HepG2 (cell line): Measurements from ENCODE around the gene UBP1. TPM values are rescaled to one million over a fixed set of nuclear protein-coding genes. Genes with fewer than 3 reads are reported as not detected.

Experiments
- AGO1 ChIP-seq: fragments of 200-400 bp; formaldehyde crosslinking; IDR thresholded peaks from 2 replicates; pipeline ENCODE4 v1.6.1; 2017; ENCODE audit warnings: mild to moderate bottlenecking, low read depth, low read length, moderate library complexity; ENCODE audit not compliant: poor library complexity, severe bottlenecking
- CBX1 ChIP-seq: IDR thresholded peaks from one replicate; pipeline ENCODE4 v1.6.1; 2016; ENCODE audit warnings: antibody characterized with exemption, low read depth
- ESRRA ChIP-seq: sonication (generic); formaldehyde crosslinking; IDR thresholded peaks from 2 replicates; pipeline ENCODE4 v1.5.1; 2020; ENCODE audit warnings: mild to moderate bottlenecking, low read depth, missing genetic modification reagents
- HIVEP1 ChIP-seq: sonication (generic); formaldehyde crosslinking; IDR thresholded peaks from 2 replicates; pipeline ENCODE4 v1.4.0; 2020; ENCODE audit warnings: mild to moderate bottlenecking, missing genetic modification reagents
- HMG20B ChIP-seq: conservative IDR thresholded peaks from 2 replicates; pipeline ENCODE4 v1.6.1; 2016; ENCODE audit warnings: missing genetic modification reagents, missing compliant biosample characterization
- KAT7 ChIP-seq: IDR thresholded peaks from 2 replicates; pipeline ENCODE4 v1.6.1; 2018; ENCODE audit warnings: borderline replicate concordance, missing compliant biosample characterization
- KDM1A ChIP-seq: IDR thresholded peaks from 2 replicates; pipeline ENCODE4 v1.6.1; 2016; ENCODE audit warnings: missing compliant biosample characterization
- MXI1 ChIP-seq: IDR thresholded peaks from 3 replicates; pipeline ENCODE4 v1.6.1; 2012; ENCODE audit warnings: low read depth, low read length, inconsistent platforms, borderline replicate concordance
- RELA ChIP-seq: sonication (generic); formaldehyde crosslinking; IDR thresholded peaks from 2 replicates; pipeline ENCODE4 v1.4.0; 2020; ENCODE audit warnings: missing genetic modification reagents
- SALL1 ChIP-seq: sonication (generic); formaldehyde crosslinking; IDR thresholded peaks from 2 replicates; pipeline ENCODE4 v1.8.0; 2022; ENCODE audit warnings: mild to moderate bottlenecking, missing genetic modification reagents
- SMAD1 ChIP-seq: sonication (generic); formaldehyde crosslinking; IDR thresholded peaks from 2 replicates; pipeline ENCODE4 v1.4.0; 2020; ENCODE audit warnings: missing genetic modification reagents, low read depth, mild to moderate bottlenecking, borderline replicate concordance
- ZKSCAN5 ChIP-seq: sonication (generic); formaldehyde crosslinking; IDR thresholded peaks from 2 replicates; pipeline ENCODE4 v1.5.1; 2020; ENCODE audit warnings: mild to moderate bottlenecking, missing genetic modification reagents
- ZMAT3 ChIP-seq: sonication (generic); formaldehyde crosslinking; conservative IDR thresholded peaks from 2 replicates; pipeline ENCODE4 v1.7.0; 2021; ENCODE audit warnings: missing genetic modification reagents
- ZNF143 ChIP-seq: sonication (generic); formaldehyde crosslinking; IDR thresholded peaks from 2 replicates; pipeline ENCODE4 v1.4.0; 2020; ENCODE audit warnings: missing genetic modification reagents
- ZNF326 ChIP-seq: sonication (generic); formaldehyde crosslinking; IDR thresholded peaks from 2 replicates; pipeline ENCODE4 v1.4.0; 2020; ENCODE audit warnings: missing genetic modification reagents, borderline replicate concordance
- ZNF549 ChIP-seq: sonication (generic); formaldehyde crosslinking; IDR thresholded peaks from 2 replicates; pipeline ENCODE4 v1.5.0; 2020; ENCODE audit warnings: missing genetic modification reagents
- ZNF572 ChIP-seq: sonication (generic); formaldehyde crosslinking; IDR thresholded peaks from 2 replicates; pipeline ENCODE4 v1.5.1; 2020; ENCODE audit warnings: mild to moderate bottlenecking, missing genetic modification reagents
- ZNF605 ChIP-seq: sonication (generic); formaldehyde crosslinking; IDR thresholded peaks from 2 replicates; pipeline ENCODE4 v1.8.0; 2022; ENCODE audit warnings: mild to moderate bottlenecking, missing genetic modification reagents
- ZNF782 ChIP-seq: sonication (generic); formaldehyde crosslinking; IDR thresholded peaks from 2 replicates; pipeline ENCODE4 v1.4.0; 2020; ENCODE audit warnings: missing genetic modification reagents, mild to moderate bottlenecking, borderline replicate concordance
- ZSCAN9 ChIP-seq: IDR thresholded peaks from 2 replicates; pipeline ENCODE4 v1.6.1; 2016; ENCODE audit warnings: borderline replicate concordance
- polyA plus RNA-seq, 8 experiments: library from polyadenylated mRNA; depleted of rRNA in 3 of 8; stranded (reverse) in 7 of 8; unstranded in 1 of 8; fragments of >200 nt; fragmentation: Illumina TruSeq in 4 of 8; extraction: Trizol in 4 of 8; gene quantifications; 2 replicates each; pipeline versions ENCODE4 v1.2.1 to v1.2.3, GENCODE V29; 2011 to 2016; ENCODE audit warnings: low read depth in 4 of 8, missing spikeins in 1 of 8, mixed read lengths in 1 of 8; ENCODE audit not compliant: insufficient read depth in 1 of 8
- total RNA-seq, 5 experiments: library from RNA; depleted of rRNA; stranded (reverse); fragments of >200 nt; fragmentation: Illumina TruSeq; extraction: Trizol; gene quantifications; 2 replicates each; pipeline ENCODE4 v1.2.3, GENCODE V29; 2016; ENCODE audit warnings: low read depth in 1 of 5
- TF ChIP-seq, protein P1 (sequence below): sonication (generic); formaldehyde crosslinking; IDR thresholded peaks from 2 replicates; pipeline ENCODE4 v1.5.0; 2020; ENCODE audit warnings: mild to moderate bottlenecking, missing genetic modification reagents, borderline replicate concordance
- TF ChIP-seq, protein P2 (sequence below): sonication (generic); formaldehyde crosslinking; IDR thresholded peaks from 2 replicates; pipeline ENCODE4 v1.5.0; 2020; ENCODE audit warnings: missing genetic modification reagents, mild to moderate bottlenecking, borderline replicate concordance

The UBP1 gene
- total and polyA plus RNA-seq, 2 of the 13 experiments (the other 11 are each of a cell fraction or from before 2014, with no cell fraction given) = 48.3 to 79.9 TPM

DNA sequence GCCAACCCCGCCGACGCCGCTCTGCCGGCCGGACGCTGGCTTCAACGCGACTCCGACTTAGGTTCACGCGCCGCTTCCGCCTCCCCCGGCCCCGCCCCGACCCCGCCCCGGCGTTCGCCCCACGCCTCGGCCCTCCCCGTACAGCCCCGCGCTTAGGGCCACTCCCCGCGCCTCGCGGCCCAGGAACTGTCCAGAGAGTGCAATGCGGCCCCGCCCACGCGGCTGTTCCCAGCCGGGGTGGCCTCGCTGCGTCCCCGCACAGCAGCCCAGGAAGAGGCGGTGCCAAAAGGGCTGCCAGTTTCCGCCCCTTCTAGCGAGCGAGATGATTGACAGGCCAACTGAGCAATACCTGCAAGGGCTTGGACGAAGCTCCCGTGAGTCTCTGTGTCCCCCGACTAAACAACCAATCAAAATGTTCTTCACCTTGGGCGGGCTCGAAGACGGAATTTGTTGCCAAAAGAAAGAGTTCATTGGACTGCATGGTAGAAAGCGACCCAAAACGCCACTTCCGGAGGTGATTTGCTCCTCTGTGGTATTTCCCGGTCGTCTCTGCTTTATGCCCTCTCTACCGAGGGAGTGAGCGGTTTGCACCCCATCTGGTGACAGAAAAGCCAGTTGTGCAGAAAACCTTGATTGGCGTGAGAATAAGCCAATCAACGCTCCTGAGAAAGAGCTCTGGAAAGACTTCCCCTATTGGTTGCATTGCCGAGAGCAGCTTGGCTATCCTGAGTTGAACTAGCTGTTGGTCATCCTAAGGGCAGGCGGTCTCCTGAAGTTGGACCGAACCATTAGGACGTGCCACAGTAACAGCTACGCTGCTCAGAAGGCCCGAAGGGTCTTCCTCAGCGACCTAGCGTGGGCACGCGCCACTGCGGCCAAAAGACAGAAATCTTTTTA lies at the start of gene UBP1 (continued):
- TF ChIP-seq, protein P1, sequence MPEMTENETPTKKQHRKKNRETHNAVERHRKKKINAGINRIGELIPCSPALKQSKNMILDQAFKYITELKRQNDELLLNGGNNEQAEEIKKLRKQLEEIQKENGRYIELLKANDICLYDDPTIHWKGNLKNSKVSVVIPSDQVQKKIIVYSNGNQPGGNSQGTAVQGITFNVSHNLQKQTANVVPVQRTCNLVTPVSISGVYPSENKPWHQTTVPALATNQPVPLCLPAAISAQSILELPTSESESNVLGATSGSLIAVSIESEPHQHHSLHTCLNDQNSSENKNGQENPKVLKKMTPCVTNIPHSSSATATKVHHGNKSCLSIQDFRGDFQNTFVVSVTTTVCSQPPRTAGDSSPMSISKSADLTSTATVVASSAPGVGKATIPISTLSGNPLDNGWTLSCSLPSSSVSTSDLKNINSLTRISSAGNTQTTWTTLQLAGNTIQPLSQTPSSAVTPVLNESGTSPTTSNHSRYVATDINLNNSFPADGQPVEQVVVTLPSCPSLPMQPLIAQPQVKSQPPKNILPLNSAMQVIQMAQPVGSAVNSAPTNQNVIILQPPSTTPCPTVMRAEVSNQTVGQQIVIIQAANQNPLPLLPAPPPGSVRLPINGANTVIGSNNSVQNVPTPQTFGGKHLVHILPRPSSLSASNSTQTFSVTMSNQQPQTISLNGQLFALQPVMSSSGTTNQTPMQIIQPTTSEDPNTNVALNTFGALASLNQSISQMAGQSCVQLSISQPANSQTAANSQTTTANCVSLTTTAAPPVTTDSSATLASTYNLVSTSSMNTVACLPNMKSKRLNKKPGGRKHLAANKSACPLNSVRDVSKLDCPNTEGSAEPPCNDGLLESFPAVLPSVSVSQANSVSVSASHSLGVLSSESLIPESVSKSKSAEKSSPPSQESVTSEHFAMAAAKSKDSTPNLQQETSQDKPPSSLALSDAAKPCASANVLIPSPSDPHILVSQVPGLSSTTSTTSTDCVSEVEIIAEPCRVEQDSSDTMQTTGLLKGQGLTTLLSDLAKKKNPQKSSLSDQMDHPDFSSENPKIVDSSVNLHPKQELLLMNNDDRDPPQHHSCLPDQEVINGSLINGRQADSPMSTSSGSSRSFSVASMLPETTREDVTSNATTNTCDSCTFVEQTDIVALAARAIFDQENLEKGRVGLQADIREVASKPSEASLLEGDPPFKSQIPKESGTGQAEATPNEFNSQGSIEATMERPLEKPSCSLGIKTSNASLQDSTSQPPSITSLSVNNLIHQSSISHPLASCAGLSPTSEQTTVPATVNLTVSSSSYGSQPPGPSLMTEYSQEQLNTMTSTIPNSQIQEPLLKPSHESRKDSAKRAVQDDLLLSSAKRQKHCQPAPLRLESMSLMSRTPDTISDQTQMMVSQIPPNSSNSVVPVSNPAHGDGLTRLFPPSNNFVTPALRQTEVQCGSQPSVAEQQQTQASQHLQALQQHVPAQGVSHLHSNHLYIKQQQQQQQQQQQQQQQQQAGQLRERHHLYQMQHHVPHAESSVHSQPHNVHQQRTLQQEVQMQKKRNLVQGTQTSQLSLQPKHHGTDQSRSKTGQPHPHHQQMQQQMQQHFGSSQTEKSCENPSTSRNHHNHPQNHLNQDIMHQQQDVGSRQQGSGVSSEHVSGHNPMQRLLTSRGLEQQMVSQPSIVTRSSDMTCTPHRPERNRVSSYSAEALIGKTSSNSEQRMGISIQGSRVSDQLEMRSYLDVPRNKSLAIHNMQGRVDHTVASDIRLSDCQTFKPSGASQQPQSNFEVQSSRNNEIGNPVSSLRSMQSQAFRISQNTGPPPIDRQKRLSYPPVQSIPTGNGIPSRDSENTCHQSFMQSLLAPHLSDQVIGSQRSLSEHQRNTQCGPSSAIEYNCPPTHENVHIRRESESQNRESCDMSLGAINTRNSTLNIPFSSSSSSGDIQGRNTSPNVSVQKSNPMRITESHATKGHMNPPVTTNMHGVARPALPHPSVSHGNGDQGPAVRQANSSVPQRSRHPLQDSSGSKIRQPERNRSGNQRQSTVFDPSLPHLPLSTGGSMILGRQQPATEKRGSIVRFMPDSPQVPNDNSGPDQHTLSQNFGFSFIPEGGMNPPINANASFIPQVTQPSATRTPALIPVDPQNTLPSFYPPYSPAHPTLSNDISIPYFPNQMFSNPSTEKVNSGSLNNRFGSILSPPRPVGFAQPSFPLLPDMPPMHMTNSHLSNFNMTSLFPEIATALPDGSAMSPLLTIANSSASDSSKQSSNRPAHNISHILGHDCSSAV = no peak
- no peak; the same call in 1 of the 2 replicates for TF ChIP-seq ZNF782 (CRISPR knock-in tag)
- TF ChIP-seq CBX1 = peak; percentile 62
- peak; percentile 33; the same call in 1 of the 2 replicates for TF ChIP-seq ZSCAN9
- peak; percentile 73 for TF ChIP-seq ZNF605
- no peak for TF ChIP-seq KAT7 (CRISPR knock-in tag)
- TF ChIP-seq ESRRA (CRISPR knock-in tag) = peak; percentile 12; the same call in 1 of the 2 replicates
- 0 out of 2 replicates have a peak, but pooled peaks have one; percentile 76 for TF ChIP-seq SMAD1
- peak; percentile 91 for TF ChIP-seq ZNF143
- 0 out of 2 replicates have a peak, but pooled peaks have one; percentile 49 for TF ChIP-seq HMG20B (CRISPR knock-in tag)
- TF ChIP-seq KDM1A (CRISPR knock-in tag) = no peak
- peak; percentile 85 for TF ChIP-seq SALL1 (CRISPR knock-in tag)
- TF ChIP-seq ZKSCAN5 (CRISPR knock-in tag) = no peak
- TF ChIP-seq ZNF326 (CRISPR knock-in tag) = no peak
- TF ChIP-seq, protein P2, sequence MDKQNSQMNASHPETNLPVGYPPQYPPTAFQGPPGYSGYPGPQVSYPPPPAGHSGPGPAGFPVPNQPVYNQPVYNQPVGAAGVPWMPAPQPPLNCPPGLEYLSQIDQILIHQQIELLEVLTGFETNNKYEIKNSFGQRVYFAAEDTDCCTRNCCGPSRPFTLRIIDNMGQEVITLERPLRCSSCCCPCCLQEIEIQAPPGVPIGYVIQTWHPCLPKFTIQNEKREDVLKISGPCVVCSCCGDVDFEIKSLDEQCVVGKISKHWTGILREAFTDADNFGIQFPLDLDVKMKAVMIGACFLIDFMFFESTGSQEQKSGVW (CRISPR knock-in tag) = no peak
- no peak for TF ChIP-seq HIVEP1 (CRISPR knock-in tag)
- TF ChIP-seq ZNF549 (CRISPR knock-in tag) = no peak
- TF ChIP-seq MXI1 = peak; percentile 88; the same call in 1 of the 3 replicates
- TF ChIP-seq RELA (CRISPR knock-in tag) = no peak
- no peak for TF ChIP-seq ZNF572 (CRISPR knock-in tag)
- peak; percentile 87 for TF ChIP-seq ZMAT3 (CRISPR knock-in tag)
- TF ChIP-seq AGO1 = no peak
